Left renal pelvis (tissue), 4 donors: ENCODE measurements around the gene OR6K2. TPM values are rescaled to one million over a fixed set of nuclear protein-coding genes. Genes with fewer than 3 reads are reported as not detected.

Experiments
- DNase-seq, 4 donors: peaks; one replicate each; pipeline ENCODE4 v3.0.0-alpha.2; 2013; ENCODE audit warnings: low read depth in 4 of 4, low spot score in 3 of 4
- polyA plus RNA-seq, 4 donors: library from polyadenylated mRNA; unstranded; fragments of 120-200 nt; gene quantifications; one replicate each; pipeline ENCODE4 v1.2.1, GENCODE V29; 2013; ENCODE audit not compliant: insufficient read length in 4 of 4

OR6K2 gene
- polyA plus RNA-seq, 4 donors: not detected

GRCh38 chr1:158686111-158687009 is 14.1 kb downstream of the OR6K2 start, which contains the start of gene SPTA1:
Gene SPTA1, minus strand, starts transcription at chr1:158686715. Its CDS starts 198 bp downstream, at chr1:158686517.
- no peak for DNase-seq

GRCh38 chr1:158685085-158685484 is 15.4 kb downstream of the OR6K2 start:
- DNase-seq: no peak

- no peak for DNase-seq
Measured at GRCh38 chr1:158681606-158682005, 18.8 kb downstream of the OR6K2 start.

GRCh38 chr1:158679289-158679688 is 21.2 kb downstream of the OR6K2 start:
- DNase-seq: no peak

GRCh38 chr1:158675563-158676323 is 24.7 kb downstream of the OR6K2 start:
- DNase-seq: no peak

- DNase-seq: no peak
Measured at GRCh38 chr1:158674302-158674701, 26.1 kb downstream of the OR6K2 start.

GRCh38 chr1:158666037-158666436 is 34.4 kb downstream of the OR6K2 start:
- DNase-seq: no peak

GRCh38 chr1:158654571-158654970 is 45.9 kb downstream of the OR6K2 start:
- DNase-seq: no peak

GRCh38 chr1:158654086-158654485 is 46.4 kb downstream of the OR6K2 start:
- DNase-seq: no peak

- no peak for DNase-seq
Measured at GRCh38 chr1:158652721-158653334, 47.6 kb downstream of the OR6K2 start.

Other genes starting within 250 kb of the OR6K2 start
- not detected for gene OR10K1, start 238.8 kb downstream of the OR6K2 start, polyA plus RNA-seq
- not detected for gene OR10R2, start 228.4 kb downstream of the OR6K2 start, polyA plus RNA-seq
- gene OR6Y1, start 146.2 kb downstream of the OR6K2 start, polyA plus RNA-seq: under 1 TPM in 1 of 4 donors, not detected in 3; 0.03 TPM
- not detected for gene OR6P1, start 130.1 kb downstream of the OR6K2 start, polyA plus RNA-seq
- gene OR10X1, start 120.8 kb downstream of the OR6K2 start, polyA plus RNA-seq: not detected
- under 1 TPM in 3 of 4 donors, not detected in 1; 0.03 to 0.26 (median 0.03) TPM for gene OR10Z1, start 95.4 kb downstream of the OR6K2 start, polyA plus RNA-seq
- gene SPTA1, start 13.9 kb downstream of the OR6K2 start, polyA plus RNA-seq: 10 to 100 TPM in 1 of 4 donors, 1 to 10 TPM in 3; 1.1 to 11.4 (median 1.4) TPM
- under 1 TPM in 3 of 4 donors, not detected in 1; 0.08 to 0.13 (median 0.10) TPM for gene OR6K3, start 20.1 kb upstream of the OR6K2 start, polyA plus RNA-seq
- not detected for gene OR6K6, start 54.1 kb upstream of the OR6K2 start, polyA plus RNA-seq
- gene OR6N1, start 71.5 kb upstream of the OR6K2 start, polyA plus RNA-seq: not detected
- not detected for gene OR6N2, start 80.6 kb upstream of the OR6K2 start, polyA plus RNA-seq
- gene MNDA, start 130.7 kb upstream of the OR6K2 start, polyA plus RNA-seq: 1 to 10 TPM; 3.3 to 5.4 (median 5.0) TPM
- gene PYHIN1, start 230.9 kb upstream of the OR6K2 start, polyA plus RNA-seq: under 1 TPM in 3 of 4 donors, not detected in 1; 0.11 to 0.45 (median 0.21) TPM